ENCODE measurements around the gene FAAP20.
"Not testable (repeated sequence)": the region's sequence is repeated elsewhere in the genome, so short reads cannot be mapped to it uniquely, and the experiment has no call there.

The FAAP20 gene

GRCh38 chr1:2157856-2158255 lies 36.7 kb downstream of the FAAP20 start:
- no peak for DNase-seq (ENCODE audit: low read depth in 2 of 2)

GRCh38 chr1:2156866-2157265 lies 37.7 kb downstream of the FAAP20 start:
- DNase-seq (ENCODE audit: low read depth in 2 of 2): no peak

GRCh38 chr1:2155788-2156187 lies 38.8 kb downstream of the FAAP20 start:
- DNase-seq (ENCODE audit: low read depth in 2 of 2): no peak

- no peak for DNase-seq (ENCODE audit: low read depth in 2 of 2)
Observed at GRCh38 chr1:2155147-2155598, 39.4 kb downstream of the FAAP20 start.

- no peak for DNase-seq (ENCODE audit: low read depth in 2 of 2)
Observed at GRCh38 chr1:2154022-2154421, 40.5 kb downstream of the FAAP20 start.

GRCh38 chr1:2152954-2153353 lies 41.6 kb downstream of the FAAP20 start:
- no peak for DNase-seq (ENCODE audit: low read depth in 2 of 2)

- DNase-seq (ENCODE audit: low read depth in 2 of 2): no peak
Observed at GRCh38 chr1:2151911-2152310, 42.7 kb downstream of the FAAP20 start.

GRCh38 chr1:2151252-2151651 lies 43.3 kb downstream of the FAAP20 start:
- no peak for DNase-seq (ENCODE audit: low read depth in 2 of 2)

- no peak for DNase-seq (ENCODE audit: low read depth in 2 of 2)
Observed at GRCh38 chr1:2150801-2151200, 43.8 kb downstream of the FAAP20 start.

GRCh38 chr1:2148691-2149090 lies 45.9 kb downstream of the FAAP20 start:
- peak in 1 of 2 donors; percentile 13 for DNase-seq (ENCODE audit: low read depth in 2 of 2)

- not testable (repeated sequence) for DNase-seq (ENCODE audit: low read depth in 2 of 2)
Observed at GRCh38 chr1:2147869-2148268, 46.7 kb downstream of the FAAP20 start.

GRCh38 chr1:2146836-2147517 lies 47.6 kb downstream of the FAAP20 start:
- DNase-seq (ENCODE audit: low read depth in 2 of 2): no peak

GRCh38 chr1:2145946-2146835 lies 48.4 kb downstream of the FAAP20 start:
- no peak for DNase-seq (ENCODE audit: low read depth in 2 of 2)

GRCh38 chr1:2144501-2145090 lies 50.0 kb downstream of the FAAP20 start:
- DNase-seq (ENCODE audit: low read depth in 2 of 2): no peak

- DNase-seq (ENCODE audit: low read depth in 2 of 2): no peak
Observed at GRCh38 chr1:2143814-2144500, 50.6 kb downstream of the FAAP20 start.

- DNase-seq (ENCODE audit: low read depth in 2 of 2): no peak
Observed at GRCh38 chr1:2141025-2141424, 53.5 kb downstream of the FAAP20 start.

Measured in stimulated activated CD8-positive, alpha-beta memory T cell treated with anti-CD3 and anti-CD28 coated beads, Interleukin-2, amount 100 ng/mL, for 48 hours (primary cell).